A673 (cell line): ENCODE results near the gene NGEF.

Source experiments
- EZH2 ChIP-seq: fragments of 200-600 bp; sonication (generic); IDR thresholded peaks from 2 replicates; pipeline ENCODE4 v1.6.1; 2017; ENCODE audit warnings: borderline replicate concordance, low read depth, mild to moderate bottlenecking, mixed read lengths, antibody characterized with exemption, low read length; ENCODE audit not compliant: poor library complexity, severe bottlenecking
- TF ChIP-seq, protein P1 (sequence below): fragments of 300-800, 200-600 bp; sonication (generic); conservative IDR thresholded peaks from 2 replicates; pipeline ENCODE4 v1.5.1; 2017; ENCODE audit warnings: low read depth, mild to moderate bottlenecking, antibody characterized with exemption, low read length, moderate library complexity, mixed read lengths

DNA sequence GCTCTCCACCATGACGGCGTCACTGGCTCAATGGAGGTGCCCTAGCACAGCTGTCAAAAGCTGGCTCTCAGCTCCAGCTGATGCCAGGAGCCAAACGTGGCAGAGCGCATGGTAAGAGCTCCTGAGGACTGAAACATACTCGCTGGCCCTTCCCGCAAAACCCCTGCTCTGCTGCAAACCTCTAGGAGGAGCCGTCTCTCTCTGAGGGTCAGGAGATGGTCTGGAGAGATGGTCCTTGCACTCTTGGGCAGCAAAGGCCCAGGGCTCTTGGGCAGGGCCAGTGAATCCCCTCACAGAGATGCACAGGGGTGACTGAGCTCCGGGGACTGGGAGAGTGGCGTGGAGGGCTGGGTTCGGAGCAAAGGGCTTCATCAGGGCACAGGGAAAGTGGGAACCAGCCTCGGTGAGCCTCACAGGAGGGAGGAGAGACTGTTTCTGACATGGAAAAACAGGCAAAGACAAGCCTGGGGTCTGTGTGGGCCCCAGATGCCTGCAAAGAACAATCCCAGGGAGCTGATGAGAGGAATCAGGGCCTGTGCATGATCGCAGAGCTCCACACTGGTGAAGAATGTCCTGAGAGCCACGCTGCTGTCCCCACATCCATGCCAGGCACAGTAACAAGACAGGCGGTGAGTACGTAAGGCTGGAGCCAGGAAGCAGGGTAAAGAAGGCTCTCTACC is 125.7 kb downstream of the NGEF start:
- TF ChIP-seq, protein P1, sequence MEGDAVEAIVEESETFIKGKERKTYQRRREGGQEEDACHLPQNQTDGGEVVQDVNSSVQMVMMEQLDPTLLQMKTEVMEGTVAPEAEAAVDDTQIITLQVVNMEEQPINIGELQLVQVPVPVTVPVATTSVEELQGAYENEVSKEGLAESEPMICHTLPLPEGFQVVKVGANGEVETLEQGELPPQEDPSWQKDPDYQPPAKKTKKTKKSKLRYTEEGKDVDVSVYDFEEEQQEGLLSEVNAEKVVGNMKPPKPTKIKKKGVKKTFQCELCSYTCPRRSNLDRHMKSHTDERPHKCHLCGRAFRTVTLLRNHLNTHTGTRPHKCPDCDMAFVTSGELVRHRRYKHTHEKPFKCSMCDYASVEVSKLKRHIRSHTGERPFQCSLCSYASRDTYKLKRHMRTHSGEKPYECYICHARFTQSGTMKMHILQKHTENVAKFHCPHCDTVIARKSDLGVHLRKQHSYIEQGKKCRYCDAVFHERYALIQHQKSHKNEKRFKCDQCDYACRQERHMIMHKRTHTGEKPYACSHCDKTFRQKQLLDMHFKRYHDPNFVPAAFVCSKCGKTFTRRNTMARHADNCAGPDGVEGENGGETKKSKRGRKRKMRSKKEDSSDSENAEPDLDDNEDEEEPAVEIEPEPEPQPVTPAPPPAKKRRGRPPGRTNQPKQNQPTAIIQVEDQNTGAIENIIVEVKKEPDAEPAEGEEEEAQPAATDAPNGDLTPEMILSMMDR = no peak
- no peak for TF ChIP-seq EZH2
